ENCODE results near the gene ETS1.

Gene ETS1

GRCh38 chr11:128481135-128481534 lies 106.2 kb downstream of the ETS1 start:
- no peak for TF ChIP-seq CTCF (IDR thresholded peaks at IDR 0.05; ENCODE audit: low read length)
- TF ChIP-seq EZH2 (optimal IDR thresholded peaks at IDR 0.05; ENCODE audit: low read depth, low read length) = no peak
- TF ChIP-seq EZH2phosphoT487 (IDR thresholded peaks at IDR 0.05; ENCODE audit: low read length) = no peak
- no peak overlapping the region for H3K9ac ChIP-seq (ENCODE audit: low read length)
- H3K4me1 ChIP-seq (ENCODE audit: low read length) = no peaks in the 10 kb centered on the region
- no peaks in the 10 kb centered on the region for H4K20me1 ChIP-seq (ENCODE audit: insufficient read depth, low read length)
- no peaks in the 10 kb centered on the region for H3F3A ChIP-seq (ENCODE audit: insufficient read depth, low read length)
- no peaks in the 10 kb centered on the region for H3K27me3 ChIP-seq (replicated peaks; ENCODE audit: insufficient read depth, low read length)
- no peak overlapping the region for H3K27ac ChIP-seq (ENCODE audit: low read length)
- no peak for DNase-seq
- no peaks in the 10 kb centered on the region for H3K9me3 ChIP-seq (replicated peaks; ENCODE audit: insufficient read depth, low read length)
- H3K9me2 ChIP-seq (replicated peaks; ENCODE audit: insufficient read depth, low read length) = no peaks in the 10 kb centered on the region
- no peaks in the 10 kb centered on the region for H3K79me2 ChIP-seq (ENCODE audit: low read length)
- H3K4me2 ChIP-seq (ENCODE audit: low read depth, low read length) = no peak overlapping the region
- no peak overlapping the region for H3K4me3 ChIP-seq (ENCODE audit: low read length)
- H3K36me3 ChIP-seq (replicated peaks; ENCODE audit: insufficient read depth, low read length) = peaks cover 19% of the 10 kb centered on the region; the same call in 1 of the 2 replicates
- no peak overlapping the region for H2AFZ ChIP-seq (ENCODE audit: low read length)

- no peaks in the 10 kb centered on the region for H3F3A ChIP-seq (ENCODE audit: insufficient read depth, low read length)
- no peak overlapping the region for H3K9ac ChIP-seq (ENCODE audit: low read length)
- H3K4me2 ChIP-seq (ENCODE audit: low read depth, low read length) = no peak overlapping the region
- H3K27ac ChIP-seq (ENCODE audit: low read length) = no peak overlapping the region
- peaks cover 18% of the 10 kb centered on the region; the same call in 1 of the 2 replicates for H3K36me3 ChIP-seq (replicated peaks; ENCODE audit: insufficient read depth, low read length)
- H3K79me2 ChIP-seq (ENCODE audit: low read length) = no peaks in the 10 kb centered on the region
- TF ChIP-seq CTCF (IDR thresholded peaks at IDR 0.05; ENCODE audit: low read length) (no peak), EZH2 (optimal IDR thresholded peaks at IDR 0.05; ENCODE audit: low read depth, low read length) (no peak), EZH2phosphoT487 (IDR thresholded peaks at IDR 0.05; ENCODE audit: low read length) (no peak)
- DNase-seq = no peak
- no peak overlapping the region for H3K4me3 ChIP-seq (ENCODE audit: low read length)
- no peak overlapping the region for H2AFZ ChIP-seq (ENCODE audit: low read length)
- H3K4me1 ChIP-seq (ENCODE audit: low read length) = no peaks in the 10 kb centered on the region
- H3K9me2 ChIP-seq (replicated peaks; ENCODE audit: insufficient read depth, low read length) = no peaks in the 10 kb centered on the region
- no peaks in the 10 kb centered on the region for H3K27me3 ChIP-seq (replicated peaks; ENCODE audit: insufficient read depth, low read length)
- H4K20me1 ChIP-seq (ENCODE audit: insufficient read depth, low read length) = no peaks in the 10 kb centered on the region
- H3K9me3 ChIP-seq (replicated peaks; ENCODE audit: insufficient read depth, low read length) = no peaks in the 10 kb centered on the region
Measured at GRCh38 chr11:128480665-128481064, 106.7 kb downstream of the ETS1 start.

- no peaks in the 10 kb centered on the region for H3K9me2 ChIP-seq (replicated peaks; ENCODE audit: insufficient read depth, low read length)
- H3F3A ChIP-seq (ENCODE audit: insufficient read depth, low read length) = no peaks in the 10 kb centered on the region
- H3K4me1 ChIP-seq (ENCODE audit: low read length) = no peaks in the 10 kb centered on the region
- H3K79me2 ChIP-seq (ENCODE audit: low read length) = no peaks in the 10 kb centered on the region
- DNase-seq = no peak
- H3K9ac ChIP-seq (ENCODE audit: low read length) = no peak overlapping the region
- H4K20me1 ChIP-seq (ENCODE audit: insufficient read depth, low read length) = no peaks in the 10 kb centered on the region
- H3K9me3 ChIP-seq (replicated peaks; ENCODE audit: insufficient read depth, low read length) = no peaks in the 10 kb centered on the region
- H3K36me3 ChIP-seq (replicated peaks; ENCODE audit: insufficient read depth, low read length) = 0 out of 2 replicates have a peak, but pooled peaks cover 16% of the 10 kb centered on the region
- no peak overlapping the region for H3K4me3 ChIP-seq (ENCODE audit: low read length)
- H3K4me2 ChIP-seq (ENCODE audit: low read depth, low read length) = no peak overlapping the region
- no peak overlapping the region for H2AFZ ChIP-seq (ENCODE audit: low read length)
- no peaks in the 10 kb centered on the region for H3K27me3 ChIP-seq (replicated peaks; ENCODE audit: insufficient read depth, low read length)
- no peak overlapping the region for H3K27ac ChIP-seq (ENCODE audit: low read length)
- TF ChIP-seq CTCF (IDR thresholded peaks at IDR 0.05; ENCODE audit: low read length) (no peak), EZH2 (optimal IDR thresholded peaks at IDR 0.05; ENCODE audit: low read depth, low read length) (no peak), EZH2phosphoT487 (IDR thresholded peaks at IDR 0.05; ENCODE audit: low read length) (no peak)
Measured at GRCh38 chr11:128480066-128480465, 107.3 kb downstream of the ETS1 start.

Data from MM.1S (cell line).